Erythroblast (primary cell): Measurements from ENCODE around the gene AMELY.

Source experiments
- GATA1 ChIP-seq: IDR thresholded peaks from 2 replicates; pipeline ENCODE4 v1.6.1; 2011; ENCODE audit warnings: low read depth, mild to moderate bottlenecking, control low read depth, low read length, moderate library complexity
- POLR2A ChIP-seq: IDR thresholded peaks from 2 replicates; pipeline ENCODE4 v1.6.1; 2011; ENCODE audit warnings: mild to moderate bottlenecking, low read length

DNA sequence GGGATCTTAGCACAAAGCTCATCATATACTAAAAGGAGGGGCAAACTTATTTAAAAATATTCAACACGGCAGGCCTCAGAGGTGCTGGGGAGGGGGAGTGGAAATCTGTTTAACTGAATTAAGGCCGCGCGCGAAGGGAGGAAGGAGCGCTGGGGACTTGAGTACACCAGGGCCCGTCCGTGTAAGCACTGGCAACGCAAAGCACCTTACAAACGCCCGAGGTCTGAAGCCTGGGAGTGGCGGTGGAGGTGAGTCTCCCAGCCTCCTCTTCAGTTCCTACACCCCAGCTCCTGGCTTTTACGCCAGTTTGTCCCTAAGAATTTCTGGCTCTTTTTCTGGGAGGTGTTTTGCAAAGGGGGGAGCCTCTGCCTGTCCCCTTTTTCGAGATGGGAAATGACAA is 1.7 kb downstream of the AMELY start:
- no peak for TF ChIP-seq POLR2A
- no peak for TF ChIP-seq GATA1
